Heart right ventricle (tissue), 16 donors: ENCODE results near the gene SPATA17. TPM values are rescaled to one million over a fixed set of nuclear protein-coding genes. Genes with fewer than 3 reads are reported as not detected.

Experiments
- ATAC-seq, 8 donors: fragments of 200-7000 bp; cut with Tn5 transposase; one replicate each; pipeline ENCODE4 v1.9.1; 2020; ENCODE audit warnings: mild to moderate bottlenecking in 8 of 8, moderate library complexity in 8 of 8, moderate number of reproducible peaks in 1 of 8
- DNase-seq, 2 donors: peaks; one replicate each; pipeline ENCODE4 v3.0.0-alpha.2; 2020
- H3K27ac ChIP-seq, 10 donors: fragments of 200-600 bp; sonication (generic) in 2 of 10; one replicate each; pipeline versions ENCODE4 v1.5.0 to v1.8.0; 2020 to 2022; ENCODE audit warnings: mild to moderate bottlenecking in 3 of 10
- H3K27me3 ChIP-seq, 7 donors: fragments of 200-600 bp; one replicate each; pipeline ENCODE4 v1.8.0; 2021 to 2022; ENCODE audit warnings: mild to moderate bottlenecking in 2 of 7
- H3K36me3 ChIP-seq, 9 donors: fragments of 200-600 bp; sonication (generic) in 1 of 9; one replicate each; pipeline versions ENCODE4 v1.5.0 to v1.8.0; 2020 to 2022; ENCODE audit warnings: mild to moderate bottlenecking in 2 of 9
- H3K4me1 ChIP-seq, 9 donors: fragments of 200-600 bp; sonication (generic) in 1 of 9; one replicate each; pipeline versions ENCODE4 v1.5.0 to v1.8.0; 2020 to 2022; ENCODE audit warnings: mild to moderate bottlenecking in 4 of 9
- H3K4me3 ChIP-seq, 10 donors: fragments of 200-600 bp; sonication (generic) in 2 of 10; one replicate each; pipeline versions ENCODE4 v1.5.0 to v1.8.0; 2020 to 2022; ENCODE audit warnings: mild to moderate bottlenecking in 7 of 10, moderate library complexity in 2 of 10
- H3K9me3 ChIP-seq, 11 donors: fragments of 200-600 bp in 10 of 11; sonication (generic) in 2 of 11; one replicate each; pipeline versions ENCODE4 v1.5.0 to v1.8.0; 2013 to 2022; ENCODE audit warnings: mild to moderate bottlenecking in 2 of 11, control low read depth in 1 of 11, moderate library complexity in 1 of 11
- WGBS, 2 donors: extraction: QIAGEN DNeasy Blood & Tissue Kit; methylation state at CpG; one replicate each; pipeline ENCODE4 v1.1.7; 2013; ENCODE audit warnings: inconsistent platforms in 1 of 2; 5-methylcytosine and 5-hydroxymethylcytosine counted together
- intact Hi-C, 10 donors: fragments of 100-400 bp; cut with DNase I; formaldehyde crosslinking; loops; one replicate each; pipeline versions ENCODE4 v1.11.1 to v1.14.2; 2022
- polyA plus RNA-seq, 2 donors: library from polyadenylated mRNA; stranded (reverse); fragments of 200-250 nt; gene quantifications; one replicate each; pipeline ENCODE4 v1.2.3, GENCODE V29; 2013
- total RNA-seq, 10 donors: library from RNA; stranded (reverse); fragmentation: NEBNext Ultra II Directional in 3 of 10; extraction: Animal tissue kit (Norgen Biotek cat#: 25700) in 3 of 10; gene quantifications; one replicate each; pipeline versions ENCODE4 v1.2.1 to v1.2.4, GENCODE V29; 2021 to 2023
- TF ChIP-seq, protein P1 (sequence below), 9 donors: fragments of 200-600 bp; sonication (generic) in 2 of 9; IDR thresholded peaks; one replicate each; pipeline versions ENCODE4 v1.5.0 to v1.8.0; 2021 to 2022; ENCODE audit warnings: antibody characterized with exemption in 9 of 9, mild to moderate bottlenecking in 5 of 9, moderate library complexity in 1 of 9
- donor health status: Arrhythmogenic right ventricular cardiomyopathy.
- donor health status: ischemic (EF 13 %, LVEDD 7.1; RV severe dilation, severe dysfunction).
- donor health status: healthy with polysubstance abuse.
- donor health status: DM: no; HTN: yes; CAD: no.
- donor health status: DM: no; HTN: no; CAD: no.
- donor health status: ischemic (EF 25% LVEDD 6.9; RV normal size, moderate dysfunction).
- donor health status: ischemic (EF 25% LVEDD 5.7; RV mildly dilated, moderate dysfunction).
- donor health status: healthy.
- donor health status: DM: yes; HTN: yes; CAD: no.
- donor health status: Ischemic cardiomyopathy.
- donor health status: ischemic (EF 35%, LVEDD 5.7; RV mildly dilated, moderate dysfunction).
- donor health status: nonischemic (EF 11% LVEDD 7.7; RV severe dilation, severe dysfunction).
- donor health status: DM: yes; HTN: yes; CAD: no.
- donor health status: PGD.
- donor health status: ischemic (EF 29% LVEDD 5.4; RV normal size, mild dysfunction).
- donor health status: nonischemic (EF 23%, LVEDD 6.1; RV moderate dilation, normal function).

SPATA17 gene
- total and polyA plus RNA-seq, 12 donors, result 0.51 to 3.3 (median 1.3) TPM

DNA sequence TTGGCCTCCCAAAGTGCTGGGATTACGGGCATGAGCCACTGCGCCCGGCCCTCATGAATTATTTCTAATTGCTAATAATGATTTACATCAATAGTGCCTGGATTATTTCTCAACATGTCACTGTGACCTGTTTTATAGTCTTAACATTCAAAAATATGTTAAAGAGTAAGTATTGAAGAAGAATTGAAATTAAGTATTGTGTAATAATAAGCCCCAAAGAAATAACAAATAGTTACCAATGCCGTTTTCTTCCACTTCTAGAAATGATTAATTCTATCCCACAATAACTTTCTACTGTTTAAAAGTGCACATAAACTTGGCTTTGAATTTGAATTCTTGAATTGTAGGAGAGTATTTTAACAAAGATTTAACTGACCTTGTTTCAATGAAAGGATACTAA, 19.5 kb downstream of the SPATA17 start:
- Histone ChIP-seq H3K4me3 (no peak overlapping the region), H3K27ac (no peak overlapping the region), H3K36me3 (no peaks in the 10 kb centered on the region), H3K9me3 (no peaks in the 10 kb centered on the region), H3K4me1 (no peaks in the 10 kb centered on the region), H3K27me3 (no peaks in the 10 kb centered on the region)
- DNase-seq, result no peak
- ATAC-seq, result no peak
- TF ChIP-seq, protein P1, sequence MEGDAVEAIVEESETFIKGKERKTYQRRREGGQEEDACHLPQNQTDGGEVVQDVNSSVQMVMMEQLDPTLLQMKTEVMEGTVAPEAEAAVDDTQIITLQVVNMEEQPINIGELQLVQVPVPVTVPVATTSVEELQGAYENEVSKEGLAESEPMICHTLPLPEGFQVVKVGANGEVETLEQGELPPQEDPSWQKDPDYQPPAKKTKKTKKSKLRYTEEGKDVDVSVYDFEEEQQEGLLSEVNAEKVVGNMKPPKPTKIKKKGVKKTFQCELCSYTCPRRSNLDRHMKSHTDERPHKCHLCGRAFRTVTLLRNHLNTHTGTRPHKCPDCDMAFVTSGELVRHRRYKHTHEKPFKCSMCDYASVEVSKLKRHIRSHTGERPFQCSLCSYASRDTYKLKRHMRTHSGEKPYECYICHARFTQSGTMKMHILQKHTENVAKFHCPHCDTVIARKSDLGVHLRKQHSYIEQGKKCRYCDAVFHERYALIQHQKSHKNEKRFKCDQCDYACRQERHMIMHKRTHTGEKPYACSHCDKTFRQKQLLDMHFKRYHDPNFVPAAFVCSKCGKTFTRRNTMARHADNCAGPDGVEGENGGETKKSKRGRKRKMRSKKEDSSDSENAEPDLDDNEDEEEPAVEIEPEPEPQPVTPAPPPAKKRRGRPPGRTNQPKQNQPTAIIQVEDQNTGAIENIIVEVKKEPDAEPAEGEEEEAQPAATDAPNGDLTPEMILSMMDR (IDR thresholded peaks at IDR 0.05), result no peak
- intact Hi-C loops, result no loop called here
- 97 to 98% methylated on average over 4 of the region's 4 CpGs for WGBS, 2 donors

DNA sequence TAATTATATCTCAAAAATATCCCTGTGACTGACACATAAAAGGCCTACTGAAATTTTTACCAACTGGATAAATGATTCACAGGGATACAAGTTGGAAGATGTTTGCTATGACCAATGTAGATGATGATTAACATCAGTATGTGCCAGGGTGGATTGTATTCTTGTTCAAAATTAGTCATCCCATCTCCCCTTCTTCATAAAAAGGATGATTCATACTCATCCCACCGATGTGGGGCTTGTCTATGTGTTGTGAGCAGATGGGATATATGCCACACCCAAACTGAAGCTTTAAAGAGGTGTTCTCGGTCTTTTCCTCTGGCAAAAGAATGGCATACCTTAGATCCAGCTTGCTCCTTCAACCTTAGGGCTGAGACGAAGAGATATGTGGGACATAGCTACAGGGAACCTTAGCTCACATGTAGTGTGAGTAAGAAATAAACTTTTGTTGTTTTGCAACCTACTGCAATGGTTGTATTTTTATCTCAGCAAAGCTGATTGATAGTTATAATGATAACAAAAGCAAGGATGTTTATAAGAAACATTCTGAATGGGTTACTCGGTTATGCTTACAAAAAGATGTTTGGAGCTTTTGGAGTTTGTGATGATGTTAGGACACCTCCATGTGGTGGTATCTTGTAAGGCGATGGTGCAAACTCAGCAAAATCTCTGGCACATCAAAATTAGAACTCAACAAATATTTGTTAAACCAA, 29.4 kb downstream of the SPATA17 start:
- H3K27me3 ChIP-seq, result no peaks in the 10 kb centered on the region
- no peak overlapping the region for H3K4me3 ChIP-seq
- H3K4me1 ChIP-seq, result no peaks in the 10 kb centered on the region
- no peaks in the 10 kb centered on the region for H3K36me3 ChIP-seq
- no peak overlapping the region for H3K27ac ChIP-seq
- intact Hi-C loops, result no loop called here
- H3K9me3 ChIP-seq, result no peaks in the 10 kb centered on the region
- 57 to 60% methylated on average over 5 of the region's 5 CpGs for WGBS, 2 donors
- TF ChIP-seq, protein P1 (IDR thresholded peaks at IDR 0.05), result peak in 7 of 9 donors; percentile 41 to 65 (median 55)
- DNase-seq (no peak), ATAC-seq (peak in 1 of 8 donors; percentile 38)

DNA sequence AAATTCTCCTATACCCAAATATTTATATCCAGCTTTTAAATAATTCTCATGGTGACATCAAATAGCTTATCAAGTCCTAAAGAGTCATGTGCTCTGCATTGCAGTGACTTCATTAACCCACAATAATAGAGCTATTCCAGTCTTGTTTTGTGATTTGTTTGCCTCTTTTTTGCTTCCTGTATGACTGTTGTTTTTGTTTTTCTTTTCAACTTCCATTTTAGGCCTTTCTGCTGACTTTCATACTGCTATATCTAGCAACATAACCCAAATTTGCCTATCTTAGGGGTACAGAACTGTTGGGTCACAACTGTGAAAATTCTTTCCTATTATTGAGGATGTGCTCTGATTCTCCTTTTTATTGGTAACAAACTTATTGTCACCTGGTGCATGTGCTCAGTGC, 30.3 kb downstream of the SPATA17 start:
- Histone ChIP-seq H3K27me3 (no peaks in the 10 kb centered on the region), H3K4me3 (no peak overlapping the region), H3K27ac (no peak overlapping the region), H3K4me1 (no peaks in the 10 kb centered on the region), H3K9me3 (no peaks in the 10 kb centered on the region), H3K36me3 (no peaks in the 10 kb centered on the region)
- DNase-seq (no peak), ATAC-seq (no peak)
- TF ChIP-seq, protein P1 (IDR thresholded peaks at IDR 0.05), result no peak
- intact Hi-C loops, result no loop called here

DNA sequence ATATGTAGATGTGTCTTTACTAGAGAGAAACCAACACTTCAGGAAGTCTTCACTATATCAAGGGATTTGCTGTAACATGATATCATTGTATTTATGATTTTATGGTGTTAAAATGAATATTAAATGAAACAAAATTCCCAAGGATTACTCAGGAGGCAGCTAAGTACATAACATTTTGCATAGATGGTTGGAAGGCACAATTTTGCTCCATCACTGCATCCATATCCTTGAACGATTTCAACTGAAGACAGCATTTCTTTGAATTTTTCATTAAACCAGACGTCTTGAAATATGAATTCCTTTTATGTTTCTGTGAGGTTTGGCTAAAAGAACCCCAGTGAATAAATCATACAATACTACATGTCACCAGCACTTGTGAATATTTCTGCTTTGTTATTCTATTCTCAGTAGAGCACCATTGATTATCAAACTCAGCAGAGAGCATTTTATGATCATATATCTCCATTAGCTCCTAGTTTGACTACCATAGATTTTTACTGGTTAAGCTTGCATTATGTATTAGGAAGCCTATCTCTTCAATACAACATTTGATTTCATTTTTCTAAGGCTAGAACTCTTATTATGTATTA, 37.3 kb downstream of the SPATA17 start:
- no peaks in the 10 kb centered on the region for H3K4me1 ChIP-seq
- no peak for DNase-seq
- TF ChIP-seq, protein P1 (IDR thresholded peaks at IDR 0.05), result no peak
- H3K36me3 ChIP-seq, result no peaks in the 10 kb centered on the region
- H3K27me3 ChIP-seq, result no peaks in the 10 kb centered on the region
- no peak overlapping the region for H3K4me3 ChIP-seq
- 65 to 69% methylated on average over 2 of the region's 2 CpGs for WGBS, 2 donors
- H3K27ac ChIP-seq, result no peak overlapping the region
- no peaks in the 10 kb centered on the region for H3K9me3 ChIP-seq
- intact Hi-C loops, result no loop called here
- no peak for ATAC-seq
